GM12801 (cell line): Measurements from ENCODE around the gene FNDC1.

Source experiments
- CTCF ChIP-seq: IDR thresholded peaks from one replicate; pipeline ENCODE4 v1.5.1; 2011; ENCODE audit warnings: control low read depth; ENCODE audit not compliant: insufficient read length; ENCODE audit errors: extremely low read depth

The FNDC1 gene

GRCh38 chr6:159142531-159142930, 26.7 kb upstream of the FNDC1 start:
- TF ChIP-seq CTCF, result no peak

- TF ChIP-seq CTCF, result no peak
Measured at GRCh38 chr6:159148641-159149040, 20.6 kb upstream of the FNDC1 start.

GRCh38 chr6:159149641-159150040, 19.6 kb upstream of the FNDC1 start:
- TF ChIP-seq CTCF, result no peak

DNA sequence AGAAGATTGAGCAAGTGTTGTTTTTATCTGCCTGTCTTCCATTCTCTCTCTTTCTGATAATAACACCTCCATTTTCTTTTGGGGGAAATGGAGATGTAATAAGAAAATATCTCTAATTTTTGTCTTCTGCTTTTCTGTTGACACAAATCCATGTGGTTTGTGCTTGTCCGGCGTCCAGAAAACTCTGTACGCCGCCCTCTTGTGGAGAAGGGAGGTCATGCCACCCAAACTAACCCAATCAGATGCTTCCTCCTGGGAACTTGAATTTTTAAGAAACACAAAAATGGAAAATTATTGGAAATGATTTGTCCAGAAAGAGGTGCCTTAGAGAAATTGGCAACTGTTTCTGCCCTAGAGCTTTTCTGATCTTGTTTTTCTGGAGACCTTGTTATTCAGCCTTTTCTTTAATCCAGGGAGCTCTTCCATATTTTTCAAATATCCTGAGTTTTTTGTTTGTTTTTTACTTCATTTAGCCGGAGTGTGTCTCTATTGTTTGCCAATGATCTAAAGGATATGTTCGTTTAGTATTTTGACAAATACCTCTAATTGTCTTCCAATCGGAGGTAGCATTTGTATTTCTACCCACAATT, 17.8 kb upstream of the FNDC1 start:
- no peak for TF ChIP-seq CTCF

DNA sequence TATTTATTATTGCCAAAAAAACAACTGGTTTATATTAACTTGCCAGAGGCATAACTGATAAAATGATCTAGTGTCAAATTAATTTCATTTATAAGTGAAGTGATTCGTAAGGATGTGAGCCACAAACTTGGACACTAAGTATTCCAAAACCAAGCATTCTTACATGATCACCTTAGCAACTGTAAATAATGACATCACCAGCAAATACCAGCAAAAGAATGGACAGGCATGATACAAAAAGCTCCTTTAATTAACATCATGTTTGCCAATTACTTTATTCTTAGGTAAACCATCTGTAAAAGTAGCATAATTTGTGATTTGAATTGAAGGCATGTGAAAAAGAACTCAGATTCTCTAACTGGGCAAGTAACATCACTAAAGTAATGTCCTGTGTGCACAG, 17.2 kb upstream of the FNDC1 start:
- TF ChIP-seq CTCF, result no peak

GRCh38 chr6:159152782-159153181, 16.4 kb upstream of the FNDC1 start:
- TF ChIP-seq CTCF, result no peak

DNA sequence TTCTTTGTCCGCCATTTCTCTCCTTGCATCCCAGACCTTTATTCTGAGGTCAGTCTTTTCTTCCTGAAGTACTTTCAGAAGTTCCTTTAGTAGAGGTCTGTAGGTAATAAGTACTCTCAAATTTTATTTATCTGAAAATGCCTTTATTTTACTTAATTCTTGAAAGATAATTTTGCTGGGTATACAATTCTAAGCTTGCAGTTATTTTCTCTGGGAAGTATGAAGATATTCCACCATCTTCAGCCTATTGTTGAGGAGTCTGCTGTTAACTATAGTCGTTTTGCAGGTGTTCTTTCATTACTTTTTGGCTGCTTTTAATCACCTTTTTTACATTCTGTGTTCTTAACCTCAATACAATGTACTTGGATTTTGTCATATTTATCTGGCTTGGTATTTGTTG, 13.5 kb upstream of the FNDC1 start:
- no peak for TF ChIP-seq CTCF
